Urinary bladder (tissue), 4 donors: ENCODE measurements around the gene RGS5. TPM values are rescaled to one million over a fixed set of nuclear protein-coding genes. Genes with fewer than 3 reads are reported as not detected.

Experiments used
- DNase-seq: peaks from one replicate; pipeline ENCODE4 v3.0.0-alpha.2; 2015; ENCODE audit errors: extremely low spot score
- H3K27ac ChIP-seq: one replicate; pipeline ENCODE4 v1.5.1; 2013; ENCODE audit warnings: low read depth, mild to moderate bottlenecking, moderate library complexity
- H3K36me3 ChIP-seq: one replicate; pipeline ENCODE4 v1.6.1; 2013; ENCODE audit warnings: mild to moderate bottlenecking, moderate library complexity; ENCODE audit not compliant: insufficient read depth
- H3K4me1 ChIP-seq: one replicate; pipeline ENCODE4 v1.6.1; 2013; ENCODE audit warnings: mild to moderate bottlenecking, moderate library complexity; ENCODE audit not compliant: insufficient read depth
- H3K4me3 ChIP-seq: one replicate; pipeline ENCODE4 v1.5.1; 2013; ENCODE audit warnings: low read depth, low read length
- WGBS: extraction: QIAGEN DNeasy Blood & Tissue Kit; methylation state at CpG from one replicate; pipeline ENCODE4 v1.1.7; 2013; 5-methylcytosine and 5-hydroxymethylcytosine counted together
- polyA plus RNA-seq: library from polyadenylated mRNA; stranded (reverse); fragments of 200-250 nt; gene quantifications from one replicate; pipeline ENCODE4 v1.2.3, GENCODE V29; 2013
- total RNA-seq: library from RNA; depleted of rRNA; stranded (reverse); fragments of >200 nt; gene quantifications from one replicate; pipeline ENCODE4 v1.2.3, GENCODE V29; 2014
- donor health status: healthy with polysubstance abuse.
- donor health status: healthy.

The RGS5 gene
- total and polyA plus RNA-seq, 2 donors: 179 to 197 TPM

GRCh38 chr1:163148911-163149310 is 53.8 kb downstream of the RGS5 start:
- H3K27ac ChIP-seq: no peak overlapping the region
- no peaks in the 10 kb centered on the region for H3K4me1 ChIP-seq
- no peak overlapping the region for H3K4me3 ChIP-seq
- 85% methylated on average over 2 of the region's 2 CpGs for WGBS
- no peak for DNase-seq
- no peaks in the 10 kb centered on the region for H3K36me3 ChIP-seq

DNA sequence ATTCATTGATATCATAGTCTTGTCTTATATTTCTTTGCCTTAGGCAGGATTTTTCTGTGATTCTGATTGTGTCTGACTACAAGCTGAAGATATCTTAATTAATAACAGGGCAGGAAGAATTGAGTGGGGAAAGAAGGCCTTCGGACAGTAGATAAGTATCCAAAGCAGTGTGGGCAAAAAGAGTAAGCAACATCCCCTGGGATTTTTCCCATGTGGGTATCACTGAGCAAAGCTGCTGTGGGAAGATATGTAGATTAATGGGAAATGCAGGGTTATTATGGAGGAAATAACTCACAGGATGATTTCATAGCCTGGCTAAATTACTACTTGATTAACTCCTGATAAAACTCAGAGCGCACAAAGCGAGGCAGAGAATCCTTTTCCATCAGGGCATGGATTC is 55.7 kb downstream of the RGS5 start:
- WGBS: 84% methylated on average over 3 of the region's 3 CpGs
- no peaks in the 10 kb centered on the region for H3K36me3 ChIP-seq
- no peak overlapping the region for H3K4me3 ChIP-seq
- no peak for DNase-seq
- H3K4me1 ChIP-seq: no peaks in the 10 kb centered on the region
- H3K27ac ChIP-seq: no peak overlapping the region

DNA sequence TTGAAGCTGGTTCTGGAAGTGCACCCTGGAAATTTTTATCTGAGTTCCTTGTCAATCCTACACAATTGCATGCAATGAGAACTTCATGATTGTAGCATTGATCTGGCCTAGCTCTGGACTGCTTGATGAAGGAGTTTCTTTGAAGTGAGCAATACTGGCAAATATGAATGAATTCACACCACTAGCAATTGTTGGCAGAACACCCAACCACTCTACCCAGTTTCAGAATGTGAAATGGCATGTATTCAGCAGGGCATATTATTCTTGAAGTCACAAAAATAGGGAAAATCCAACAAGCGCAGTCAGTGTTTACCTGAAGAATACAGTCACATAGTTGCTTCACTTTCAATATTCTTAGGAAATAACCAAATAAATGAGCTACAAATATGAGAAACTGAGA is 57.3 kb downstream of the RGS5 start:
- Histone ChIP-seq H3K27ac (no peak overlapping the region), H3K36me3 (no peaks in the 10 kb centered on the region), H3K4me3 (no peak overlapping the region), H3K4me1 (no peaks in the 10 kb centered on the region)
- DNase-seq: no peak
- 98% methylated on average over 1 of the region's 1 CpG for WGBS

- 60% methylated on average over 3 of the region's 3 CpGs for WGBS
- H3K4me3 ChIP-seq: no peak overlapping the region
- H3K4me1 ChIP-seq: no peaks in the 10 kb centered on the region
- H3K36me3 ChIP-seq: no peaks in the 10 kb centered on the region
- no peak overlapping the region for H3K27ac ChIP-seq
- no peak for DNase-seq
These were observed 58.3 kb downstream of the RGS5 start for GRCh38 chr1:163144418-163144817.

GRCh38 chr1:163142152-163142551 is 60.6 kb downstream of the RGS5 start:
- no peaks in the 10 kb centered on the region for H3K36me3 ChIP-seq
- H3K27ac ChIP-seq: no peak overlapping the region
- H3K4me3 ChIP-seq: no peak overlapping the region
- H3K4me1 ChIP-seq: no peaks in the 10 kb centered on the region
- DNase-seq: no peak
- 86% methylated on average over 2 of the region's 2 CpGs for WGBS

DNA sequence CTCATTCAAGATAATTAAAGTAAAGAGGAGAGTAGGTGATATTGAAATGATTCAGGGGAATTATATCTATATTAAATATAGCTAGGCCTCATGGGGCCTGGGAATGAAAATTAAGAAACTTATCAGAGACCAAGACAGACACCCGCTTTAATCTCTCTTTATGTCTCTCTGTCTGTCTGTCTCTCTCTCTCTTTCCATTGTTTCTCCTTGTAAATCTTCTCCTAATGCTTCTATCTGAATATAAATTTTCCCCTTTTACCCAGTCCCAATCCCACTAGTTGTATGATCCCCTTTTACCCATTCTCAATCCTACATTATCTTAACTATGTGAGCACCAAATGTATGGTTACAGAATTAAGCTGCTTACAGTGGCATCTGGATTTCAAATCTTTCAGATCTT is 61.2 kb downstream of the RGS5 start:
- WGBS: 100% methylated on average over 1 of the region's 1 CpG
- Histone ChIP-seq H3K36me3 (no peaks in the 10 kb centered on the region), H3K27ac (no peak overlapping the region), H3K4me1 (no peaks in the 10 kb centered on the region), H3K4me3 (no peak overlapping the region)
- DNase-seq: no peak

- Histone ChIP-seq H3K27ac (no peak overlapping the region), H3K36me3 (no peaks in the 10 kb centered on the region), H3K4me1 (no peaks in the 10 kb centered on the region), H3K4me3 (no peak overlapping the region)
- WGBS: 90% methylated on average over 3 of the region's 3 CpGs
- no peak for DNase-seq
These were observed 65.0 kb downstream of the RGS5 start for GRCh38 chr1:163137556-163138265.

DNA sequence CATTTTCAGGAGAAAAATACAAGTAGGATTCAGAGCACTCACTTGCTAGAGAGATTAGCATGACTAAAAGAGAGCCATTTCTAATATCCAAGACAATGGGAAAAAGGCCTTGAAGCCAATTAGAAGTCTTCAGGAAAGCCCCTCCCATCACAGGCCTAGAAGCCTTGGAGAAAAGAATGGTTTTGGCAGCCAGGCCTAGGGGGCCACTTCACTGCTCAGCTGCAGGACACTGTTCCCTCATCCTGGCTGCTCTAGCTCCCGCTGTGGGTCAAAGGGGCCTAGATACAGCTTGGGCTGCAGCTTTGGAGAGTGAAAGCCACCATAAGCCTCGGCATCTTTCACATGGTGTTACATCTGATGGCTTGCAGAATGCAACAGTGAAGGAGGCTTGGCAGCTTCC is 70.7 kb downstream of the RGS5 start:
- Histone ChIP-seq H3K36me3 (no peaks in the 10 kb centered on the region), H3K4me3 (no peak overlapping the region), H3K27ac (no peak overlapping the region), H3K4me1 (no peaks in the 10 kb centered on the region)
- WGBS: 93% methylated on average over 2 of the region's 2 CpGs
- DNase-seq: no peak

- WGBS: 48% methylated on average over 1 of the region's 1 CpG
- Histone ChIP-seq H3K4me3 (no peak overlapping the region), H3K36me3 (no peaks in the 10 kb centered on the region), H3K27ac (no peak overlapping the region), H3K4me1 (no peaks in the 10 kb centered on the region)
- DNase-seq: no peak
These were observed 72.4 kb downstream of the RGS5 start for GRCh38 chr1:163130225-163130856.

DNA sequence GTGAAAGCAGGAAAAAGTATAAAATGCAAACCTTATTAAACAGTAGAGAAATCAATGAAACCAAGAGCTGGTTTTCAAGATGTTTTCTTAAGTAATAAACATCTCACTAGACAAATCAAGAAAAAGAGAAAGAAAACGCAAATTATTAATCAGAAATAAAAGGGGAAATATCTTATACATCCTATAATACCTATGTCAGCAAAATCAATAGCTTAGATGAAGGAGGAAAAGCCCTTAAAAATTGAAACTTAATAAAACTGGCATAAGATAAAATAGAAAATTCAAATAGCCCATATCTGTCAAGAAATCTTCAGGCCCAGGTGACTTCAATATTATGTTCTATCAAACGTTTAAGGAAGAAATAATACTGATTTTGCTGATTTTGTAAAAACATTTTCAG is 74.4 kb downstream of the RGS5 start:
- no peak overlapping the region for H3K27ac ChIP-seq
- no peak overlapping the region for H3K4me3 ChIP-seq
- 95% methylated on average over 2 of the region's 2 CpGs for WGBS
- no peak for DNase-seq
- no peaks in the 10 kb centered on the region for H3K4me1 ChIP-seq
- no peaks in the 10 kb centered on the region for H3K36me3 ChIP-seq

DNA sequence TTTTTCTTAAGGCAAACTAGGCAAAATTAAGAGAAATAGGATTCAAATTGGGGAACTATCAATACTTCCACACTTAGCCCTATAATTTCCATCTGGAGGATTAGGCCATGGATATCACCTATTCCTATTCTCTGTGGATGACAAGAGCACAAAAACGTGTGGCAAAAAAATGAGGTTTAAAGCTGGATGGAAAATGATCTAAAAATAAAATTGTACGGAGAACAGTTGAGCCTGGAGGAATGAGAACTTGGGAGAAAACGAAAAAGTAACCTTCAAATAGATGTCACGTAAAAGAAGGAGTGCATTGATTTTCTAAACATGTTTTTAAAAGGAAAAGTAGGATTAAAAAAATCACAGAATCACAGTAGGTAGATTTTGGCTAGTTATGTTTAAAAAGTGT is 77.9 kb downstream of the RGS5 start:
- no peak overlapping the region for H3K4me3 ChIP-seq
- no peak for DNase-seq
- H3K36me3 ChIP-seq: no peaks in the 10 kb centered on the region
- no peaks in the 10 kb centered on the region for H3K4me1 ChIP-seq
- no peak overlapping the region for H3K27ac ChIP-seq
- 58% methylated on average over 4 of the region's 4 CpGs for WGBS

- Histone ChIP-seq H3K4me1 (no peaks in the 10 kb centered on the region), H3K27ac (no peak overlapping the region), H3K36me3 (no peaks in the 10 kb centered on the region), H3K4me3 (no peak overlapping the region)
- WGBS: 67% methylated on average over 1 of the region's 1 CpG
- DNase-seq: no peak
These were observed 82.3 kb downstream of the RGS5 start for GRCh38 chr1:163120372-163120771.

- H3K27ac ChIP-seq: no peak overlapping the region
- no peaks in the 10 kb centered on the region for H3K4me1 ChIP-seq
- H3K36me3 ChIP-seq: no peaks in the 10 kb centered on the region
- DNase-seq: no peak
- no peak overlapping the region for H3K4me3 ChIP-seq
These were observed 83.0 kb downstream of the RGS5 start for GRCh38 chr1:163119707-163120106.

- no peak overlapping the region for H3K27ac ChIP-seq
- WGBS: 76% methylated on average over 1 of the region's 1 CpG
- no peaks in the 10 kb centered on the region for H3K36me3 ChIP-seq
- no peak for DNase-seq
- H3K4me3 ChIP-seq: no peak overlapping the region
- H3K4me1 ChIP-seq: no peaks in the 10 kb centered on the region
These were observed 86.8 kb downstream of the RGS5 start for GRCh38 chr1:163115887-163116286.
